Kidney capillary endothelial cell (primary cell): ENCODE measurements around the gene AKR1A1.

Experiments used
- DNase-seq: peaks from one replicate; pipeline ENCODE4 v3.0.0-alpha.2; 2018; ENCODE audit warnings: low spot score

Gene AKR1A1

DNA sequence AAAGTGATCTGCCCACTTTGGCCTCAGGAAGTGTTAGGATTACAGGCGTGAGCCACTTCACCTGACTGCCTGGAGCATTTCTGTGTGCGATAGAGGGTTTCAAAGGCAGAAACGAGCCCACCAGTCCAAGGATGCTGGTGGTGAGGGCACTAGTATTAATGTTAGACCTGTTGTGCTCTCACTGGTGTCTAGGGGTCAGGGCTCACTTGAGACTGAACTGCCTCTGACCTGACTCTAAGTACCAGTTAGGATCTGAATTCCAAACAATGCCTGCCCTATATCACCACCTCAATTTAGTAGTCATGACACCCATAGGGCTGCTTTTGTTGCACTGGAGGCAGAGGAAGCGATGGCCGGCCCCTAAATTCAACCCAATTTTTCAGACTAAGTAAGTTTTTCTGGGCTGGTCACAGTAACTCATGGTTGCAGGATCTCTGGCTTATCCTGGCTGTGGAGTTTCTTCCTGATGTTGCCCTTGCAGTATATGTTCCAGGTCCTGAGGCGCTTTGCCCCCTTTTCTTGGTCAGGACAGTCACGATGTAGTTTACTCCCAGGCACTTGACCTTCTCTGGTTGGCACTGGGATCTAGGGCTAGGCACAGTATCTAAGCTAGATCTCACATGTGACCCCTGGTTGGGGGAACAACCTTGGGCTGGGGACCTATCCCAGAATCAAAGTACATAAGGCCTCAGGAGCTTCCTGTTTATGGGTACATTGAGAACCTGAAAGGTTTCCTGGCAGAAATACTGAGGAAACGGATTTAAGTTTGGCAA is 68.7 kb downstream of the AKR1A1 start:
- no peak for DNase-seq
